Measurements from ENCODE around the gene OR11G2.
"Not testable (repeated sequence)": the region's sequence is repeated elsewhere in the genome, so short reads cannot be mapped to it uniquely, and the experiment has no call there.

OR11G2 gene

DNA sequence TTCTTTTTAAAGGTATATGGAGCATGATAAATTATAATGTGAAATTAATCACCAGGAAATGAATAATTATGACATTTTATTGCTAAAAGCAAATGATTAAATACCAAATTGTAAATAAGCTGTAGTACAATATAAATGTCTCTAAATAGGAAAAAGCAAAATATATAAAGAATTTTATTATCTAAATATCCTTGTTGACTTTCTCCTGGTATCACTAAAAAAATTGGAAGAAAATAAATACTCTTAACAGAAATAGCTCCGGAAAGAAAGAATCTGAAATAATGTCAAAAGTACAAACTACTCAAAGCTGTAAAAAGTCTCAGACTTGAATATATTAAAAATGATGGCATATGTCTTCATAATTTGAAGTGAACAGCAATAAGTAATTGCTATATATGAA, 38.0 kb downstream of the OR11G2 start, which contains the start of gene OR11H7:
Gene OR11H7, plus strand, starts transcription at position 301 of the 400 bp plus-strand sequence.
- DNase-seq: no peak

DNA sequence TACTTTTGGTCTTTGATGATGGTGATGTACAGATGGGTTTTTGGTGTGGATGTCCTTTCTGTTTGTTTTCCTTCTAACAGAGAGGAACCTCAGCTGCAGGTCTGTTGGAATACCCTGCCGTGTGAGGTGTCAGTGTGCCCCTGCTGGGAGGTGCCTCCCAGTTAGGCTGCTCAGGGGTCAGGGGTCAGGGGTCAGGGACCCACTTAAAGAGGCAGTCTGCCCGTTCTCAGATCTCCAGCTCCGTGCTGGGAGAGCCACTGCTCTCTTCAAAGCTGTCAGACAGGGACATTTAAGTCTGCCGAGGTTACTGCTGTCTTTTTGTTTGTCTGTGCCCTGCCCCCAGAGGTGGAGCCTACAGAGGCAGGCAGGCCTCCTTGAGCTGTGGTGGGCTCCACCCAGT, 44.7 kb downstream of the OR11G2 start:
- not testable (repeated sequence) for DNase-seq

GRCh38 chr14:20247646-20248246, 57.0 kb downstream of the OR11G2 start:
- DNase-seq: no peak

Data from stimulated activated CD4-positive, alpha-beta T cell treated with anti-CD3 and anti-CD28 coated beads, Interleukin-2, amount 100 ng/mL, for 48 hours (primary cell).